H1 (cell line): ENCODE results near the gene MMP24OS.

Source experiments
- EZH2 ChIP-seq: fragments of 200-600 bp; sonication (generic); IDR thresholded peaks from 2 replicates; pipeline ENCODE4 v1.7.1; 2012; ENCODE audit warnings: low read depth, mild to moderate bottlenecking, moderate library complexity, low read length, inconsistent platforms; ENCODE audit not compliant: severe bottlenecking
- GABPA ChIP-seq: IDR thresholded peaks from 2 replicates; pipeline ENCODE4 v1.6.1; 2011; ENCODE audit warnings: mild to moderate bottlenecking, low read length, moderate library complexity, borderline replicate concordance; ENCODE audit not compliant: insufficient read depth
- HDAC2 ChIP-seq, 2 experiments: fragments of 300-600 bp in 1 of 2; sonication (generic) in 1 of 2; IDR thresholded peaks; 2 replicates each; pipeline ENCODE4 v1.6.1; 2011 to 2012; ENCODE audit warnings: low read depth in 2 of 2, low read length in 2 of 2, mild to moderate bottlenecking in 2 of 2, moderate library complexity in 2 of 2, borderline replicate concordance in 1 of 2, inconsistent platforms in 1 of 2
- JUND ChIP-seq: IDR thresholded peaks from 2 replicates; pipeline ENCODE4 v1.6.1; 2011; ENCODE audit warnings: mild to moderate bottlenecking, improper control_type of control experiment, low read length
- POLR2AphosphoS5 ChIP-seq: IDR thresholded peaks from 2 replicates; pipeline ENCODE4 v1.6.1; 2011; ENCODE audit warnings: low read depth, low read length
- SP1 ChIP-seq: IDR thresholded peaks from 2 replicates; pipeline ENCODE4 v1.6.1; 2011; ENCODE audit warnings: low read depth, low read length
- TAF1 ChIP-seq: IDR thresholded peaks from 2 replicates; pipeline ENCODE4 v1.6.1; 2011; ENCODE audit warnings: mild to moderate bottlenecking, low read depth, low read length
- YY1 ChIP-seq: IDR thresholded peaks from 2 replicates; pipeline ENCODE4 v1.6.1; 2011; ENCODE audit warnings: low read depth, mild to moderate bottlenecking, low read length
- TF ChIP-seq, protein P1 (sequence below), 3 experiments: IDR thresholded peaks; 1 replicate in 2 of 3; 2 replicates in 1 of 3; pipeline versions ENCODE4 v1.5.1 to v1.6.1; 2011; ENCODE audit warnings: low read length in 3 of 3, mild to moderate bottlenecking in 3 of 3, inconsistent platforms in 2 of 3, low read depth in 1 of 3, moderate library complexity in 1 of 3; ENCODE audit not compliant: insufficient read depth in 1 of 3; ENCODE audit errors: control extremely low read depth in 1 of 3

DNA sequence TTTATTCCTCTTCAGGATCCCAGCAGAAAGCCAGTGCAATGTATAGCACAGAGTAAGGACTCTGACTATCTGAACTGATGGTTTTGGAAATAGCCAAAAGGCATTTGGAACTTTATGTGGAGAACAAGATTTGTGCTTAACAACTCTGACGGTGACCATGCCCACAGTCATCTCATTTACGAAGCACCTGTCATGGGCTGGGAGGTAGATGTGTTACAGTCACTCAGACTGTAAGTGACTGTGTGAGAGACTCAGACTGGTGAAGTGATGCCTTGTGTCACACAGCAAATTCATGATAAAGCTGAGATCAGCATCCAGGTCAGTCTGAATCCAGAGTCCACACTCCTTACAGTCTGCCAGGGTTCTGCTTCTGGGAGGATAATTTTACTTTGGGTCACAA lies 38.2 kb upstream of the MMP24OS start:
- TF ChIP-seq, protein P1, sequence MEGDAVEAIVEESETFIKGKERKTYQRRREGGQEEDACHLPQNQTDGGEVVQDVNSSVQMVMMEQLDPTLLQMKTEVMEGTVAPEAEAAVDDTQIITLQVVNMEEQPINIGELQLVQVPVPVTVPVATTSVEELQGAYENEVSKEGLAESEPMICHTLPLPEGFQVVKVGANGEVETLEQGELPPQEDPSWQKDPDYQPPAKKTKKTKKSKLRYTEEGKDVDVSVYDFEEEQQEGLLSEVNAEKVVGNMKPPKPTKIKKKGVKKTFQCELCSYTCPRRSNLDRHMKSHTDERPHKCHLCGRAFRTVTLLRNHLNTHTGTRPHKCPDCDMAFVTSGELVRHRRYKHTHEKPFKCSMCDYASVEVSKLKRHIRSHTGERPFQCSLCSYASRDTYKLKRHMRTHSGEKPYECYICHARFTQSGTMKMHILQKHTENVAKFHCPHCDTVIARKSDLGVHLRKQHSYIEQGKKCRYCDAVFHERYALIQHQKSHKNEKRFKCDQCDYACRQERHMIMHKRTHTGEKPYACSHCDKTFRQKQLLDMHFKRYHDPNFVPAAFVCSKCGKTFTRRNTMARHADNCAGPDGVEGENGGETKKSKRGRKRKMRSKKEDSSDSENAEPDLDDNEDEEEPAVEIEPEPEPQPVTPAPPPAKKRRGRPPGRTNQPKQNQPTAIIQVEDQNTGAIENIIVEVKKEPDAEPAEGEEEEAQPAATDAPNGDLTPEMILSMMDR (IDR thresholded peaks at IDR 0.05; ENCODE audit: control extremely low read depth in 1 of 3, insufficient read depth in 1 of 3, low read depth in 1 of 3, low read length in 3 of 3), result no peak
- TF ChIP-seq TAF1 (no peak), EZH2 (no peak), HDAC2 (IDR thresholded peaks at IDR 0.05; ENCODE audit: borderline replicate concordance in 1 of 2, low read depth in 2 of 2, low read length in 2 of 2) (no peak), JUND (no peak), POLR2AphosphoS5 (no peak), YY1 (no peak), SP1 (no peak), GABPA (no peak)
